SK-N-MC (cell line): Measurements from ENCODE around the gene SLC43A3.

Experiments
- EZH2 ChIP-seq: fragments of 200-600 bp; sonication (generic); IDR thresholded peaks from one replicate; pipeline ENCODE4 v1.6.1; 2017; ENCODE audit warnings: antibody characterized with exemption
- POLR2AphosphoS5 ChIP-seq: IDR thresholded peaks from 2 replicates; pipeline ENCODE4 v1.6.1; 2012; ENCODE audit warnings: mild to moderate bottlenecking, low read depth, low read length, borderline replicate concordance

DNA sequence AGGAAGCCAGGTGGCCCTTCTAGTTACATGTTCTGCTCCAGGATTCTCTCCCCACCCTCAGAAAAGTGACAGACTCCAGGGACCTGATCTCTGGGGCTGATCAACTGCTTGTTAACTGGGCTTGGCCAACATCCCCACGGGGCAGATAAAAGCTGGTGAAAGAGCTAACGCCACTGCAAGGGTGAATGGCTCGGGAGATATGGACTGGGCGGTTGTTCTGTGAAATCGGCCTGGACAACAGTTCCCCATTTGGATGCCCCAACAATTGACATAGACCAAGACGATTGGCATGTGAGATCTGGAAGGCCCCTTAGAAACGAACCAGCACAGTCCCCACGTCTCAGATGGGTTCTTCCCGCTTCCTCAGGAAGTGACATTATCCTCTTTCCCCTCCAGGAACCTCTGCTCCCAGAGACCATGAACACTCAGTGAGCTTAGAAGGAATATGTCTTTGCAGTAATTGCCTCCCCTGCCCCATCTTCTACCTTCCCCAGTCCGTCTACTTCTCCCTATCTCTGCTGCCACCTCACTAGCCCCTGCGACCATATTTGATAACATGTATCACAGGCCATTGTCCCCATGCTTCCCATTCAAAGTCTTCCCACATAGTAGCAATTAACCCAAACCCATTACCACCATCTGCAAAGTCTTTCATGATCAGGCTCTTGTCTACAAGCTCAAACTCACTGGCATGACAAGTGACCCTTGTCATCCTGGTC is 30.9 kb downstream of the SLC43A3 start:
- TF ChIP-seq POLR2AphosphoS5 (no peak), EZH2 (no peak)
